ENCODE measurements around the gene TSNAXIP1. TPM values are rescaled to one million over a fixed set of nuclear protein-coding genes. Genes with fewer than 3 reads are reported as not detected.

Gene TSNAXIP1
- total RNA-seq, 6 donors from 2014 or later = 0.66 to 13.1 (median 4.4) TPM

- Histone ChIP-seq H3K27me3 (no peaks in the 10 kb centered on the region), H3K4me3 (no peak overlapping the region), H3K4me1 (peaks cover 10 to 21% (median 13%) of the 10 kb centered on the region in 4 donors), H3K9me3 (no peaks in the 10 kb centered on the region), H3K27ac (no peak overlapping the region), H3K36me3 (no peaks in the 10 kb centered on the region)
- no peak for ATAC-seq (ENCODE audit: low FRiP score in 2 of 2)
- TF ChIP-seq CTCF (IDR thresholded peaks at IDR 0.05) = no peak
- TF ChIP-seq EP300 (IDR thresholded peaks at IDR 0.05) = no peak
- TF ChIP-seq POLR2AphosphoS5 (IDR thresholded peaks at IDR 0.05) = no peak
- no peak for TF ChIP-seq POLR2A (IDR thresholded peaks at IDR 0.05)
- WGBS, 2 donors = 89 to 93% methylated on average over 2 of the region's 2 CpGs
- DNase-seq = no peak
Observed at GRCh38 chr16:67837811-67838210, 31.1 kb downstream of the TSNAXIP1 start.

- TF ChIP-seq CTCF (IDR thresholded peaks at IDR 0.05) (no peak), POLR2AphosphoS5 (IDR thresholded peaks at IDR 0.05) (no peak), POLR2A (IDR thresholded peaks at IDR 0.05) (no peak)
- 53 to 60% methylated on average over 16 to 17 of the region's 17 CpGs for WGBS, 2 donors
Observed at GRCh38 chr16:67841198-67841815, 34.6 kb downstream of the TSNAXIP1 start.

GRCh38 chr16:67841816-67842508 lies 35.3 kb downstream of the TSNAXIP1 start, which contains the start of gene THAP11:
THAP11 (plus strand) TSS chr16:67842320; CDS start chr16:67842555, 235 bp downstream.
- Histone ChIP-seq H3K4me3 (peak within 1 kb of the TSS; percentile 76 to 90 (median 78)), H3K9me3 (no peaks in the 10 kb centered on the region), H3K27me3 (no peaks in the 10 kb centered on the region), H3K27ac (peak within 1 kb of the TSS; percentile 98 to 100 (median 99)), H3K4me1 (peaks cover 31 to 42% (median 37%) of the 10 kb centered on the region in 4 donors), H3K36me3 (no peaks in the 10 kb centered on the region)
- WGBS, 2 donors = 0% methylated on average over 38 of the region's 83 CpGs; no CpG with 5 or more reads in 1 of the 2 donors
- peak in 2 of 4 donors; percentile 74 to 78 for TF ChIP-seq POLR2A (IDR thresholded peaks at IDR 0.05)
- no peak for TF ChIP-seq EP300 (IDR thresholded peaks at IDR 0.05)
- TF ChIP-seq CTCF (IDR thresholded peaks at IDR 0.05) = peak; percentile 77 to 97 (median 94)
- peak; percentile 55 to 65 for TF ChIP-seq POLR2AphosphoS5 (IDR thresholded peaks at IDR 0.05)
- DNase-seq (peak; percentile 96), ATAC-seq (ENCODE audit: low FRiP score in 2 of 2) (peak; percentile 90 to 95)

More at GRCh38 chr16:67841198-67841815, 34.6 kb downstream of the TSNAXIP1 start:
- ATAC-seq (ENCODE audit: low FRiP score in 2 of 2) = no peak
- Histone ChIP-seq H3K27me3 (no peaks in the 10 kb centered on the region), H3K27ac (peak overlapping the region; percentile 98 to 100 (median 99)), H3K9me3 (no peaks in the 10 kb centered on the region), H3K36me3 (no peaks in the 10 kb centered on the region), H3K4me1 (peaks cover 31 to 42% (median 36%) of the 10 kb centered on the region in 4 donors), H3K4me3 (peak overlapping the region in 3 of 4 donors; percentile 76 to 90 (median 80))
- DNase-seq = no peak

GRCh38 chr16:67842509-67843342 lies 36.0 kb downstream of the TSNAXIP1 start:
- 1 to 2% methylated on average over 21 to 24 of the region's 67 CpGs for WGBS, 2 donors
- peaks cover 35 to 49% (median 40%) of the 10 kb centered on the region in 4 donors for H3K4me1 ChIP-seq
- no peaks in the 10 kb centered on the region for H3K36me3 ChIP-seq
- no peaks in the 10 kb centered on the region for H3K27me3 ChIP-seq
- DNase-seq (peak; percentile 48 to 90), ATAC-seq (ENCODE audit: low FRiP score in 2 of 2) (peak in 1 of 2 donors; percentile 39)
- peak overlapping the region; percentile 98 to 100 (median 99) for H3K27ac ChIP-seq
- H3K9me3 ChIP-seq = no peaks in the 10 kb centered on the region
- H3K4me3 ChIP-seq = peak overlapping the region; percentile 76 to 90 (median 78)
- TF ChIP-seq CTCF (IDR thresholded peaks at IDR 0.05) (peak in 2 of 6 experiments; percentile 8 to 42), POLR2A (IDR thresholded peaks at IDR 0.05) (peak in 1 of 4 donors; percentile 1), POLR2AphosphoS5 (IDR thresholded peaks at IDR 0.05) (no peak)

Measured in upper lobe of left lung (tissue), 6 donors.